H1 (cell line): ENCODE data around the gene ABCF2. TPM values are rescaled to one million over a fixed set of nuclear protein-coding genes. Genes with fewer than 3 reads are reported as not detected.

ENCODE experiments used
- CTCF ChIA-PET: fragments of 300-600 bp; sonication (Branson Sonifier 250); formaldehyde crosslinking; loops from one replicate; lab custom pipeline; 2021; ENCODE audit not compliant: partially characterized antibody; lab: Charles Lee
- POLR2A ChIA-PET: fragments of 300-600 bp; sonication (Branson Sonifier 250); formaldehyde crosslinking; loops from one replicate; lab custom pipeline; 2021; ENCODE audit warnings: inconsistent platforms; ENCODE audit not compliant: partially characterized antibody; lab: Charles Lee
- DNase-seq, 2 experiments: peaks; one replicate each; pipeline versions ENCODE4 v3.0.0 to v3.0.0-alpha.2; 2010 to 2022; ENCODE audit warnings: low spot score in 2 of 2, low read depth in 1 of 2, mixed read lengths in 1 of 2
- FAIRE-seq: peaks from 2 replicates; lab custom pipeline; 2011; peaks lifted over from hg19 to GRCh38; lab: Jason Lieb, UNC
- H2AFZ ChIP-seq: 2 replicates; pipeline ENCODE4 v1.8.1; 2012; ENCODE audit warnings: low read length, inconsistent platforms
- H2AK5ac ChIP-seq: 2 replicates; pipeline ENCODE4 v1.6.1; 2013; ENCODE audit warnings: low read depth, low read length
- H2BK120ac ChIP-seq: replicated peaks from 2 replicates; pipeline ENCODE3; 2013; ENCODE audit warnings: low read depth, low read length, inconsistent platforms
- H2BK12ac ChIP-seq: 2 replicates; pipeline ENCODE4 v1.6.1; 2013; ENCODE audit warnings: low read depth, low read length
- H2BK15ac ChIP-seq: 2 replicates; pipeline ENCODE4 v1.6.1; 2013; ENCODE audit warnings: low read length
- H2BK20ac ChIP-seq: 2 replicates; pipeline ENCODE4 v1.6.1; 2013; ENCODE audit warnings: low read length
- H2BK5ac ChIP-seq: 2 replicates; pipeline ENCODE4 v1.6.1; 2013; ENCODE audit warnings: low read depth, low read length
- H3K14ac ChIP-seq: 2 replicates; pipeline ENCODE4 v1.6.1; 2013; ENCODE audit warnings: inconsistent platforms; ENCODE audit not compliant: insufficient read length
- H3K18ac ChIP-seq: 2 replicates; pipeline ENCODE4 v1.6.1; 2013; ENCODE audit warnings: low read length; ENCODE audit errors: extremely low read depth
- H3K23ac ChIP-seq: 2 replicates; pipeline ENCODE4 v1.6.1; 2013; ENCODE audit warnings: inconsistent platforms; ENCODE audit not compliant: insufficient read length
- H3K23me2 ChIP-seq: 2 replicates; pipeline ENCODE4 v1.6.1; 2013; ENCODE audit warnings: low read depth, low read length
- H3K27ac ChIP-seq: 2 replicates; pipeline ENCODE4 v1.6.1; 2011; ENCODE audit warnings: low read depth, low read length, inconsistent platforms
- H3K27me3 ChIP-seq, 4 experiments: replicated peaks in 1 of 4; 1 replicate in 1 of 4; 2 replicates in 3 of 4; pipeline versions ENCODE4 v1.6.1 to v1.8.1; 2011 to 2013; ENCODE audit warnings: low read length in 3 of 4, mild to moderate bottlenecking in 3 of 4, inconsistent platforms in 2 of 4, mixed read lengths in 2 of 4, moderate library complexity in 1 of 4; ENCODE audit not compliant: control insufficient read depth in 3 of 4, insufficient read depth in 3 of 4; ENCODE audit errors: extremely low read depth in 1 of 4
- H3K36me3 ChIP-seq, 4 experiments: 2 replicates each; pipeline versions ENCODE4 v1.6.1 to v1.8.1; 2011 to 2013; ENCODE audit warnings: mild to moderate bottlenecking in 4 of 4, low read length in 3 of 4, moderate library complexity in 2 of 4, control low read depth in 1 of 4, inconsistent platforms in 1 of 4; ENCODE audit not compliant: insufficient read depth in 4 of 4, control insufficient read depth in 2 of 4
- H3K4ac ChIP-seq: replicated peaks from 2 replicates; pipeline ENCODE3; 2013; ENCODE audit warnings: low read length, low read depth, mixed read lengths, inconsistent platforms; ENCODE audit not compliant: insufficient read length
- H3K4me1 ChIP-seq, 4 experiments: replicated peaks in 1 of 4; 1 replicate in 1 of 4; 2 replicates in 3 of 4; pipeline versions ENCODE4 v1.6.1 to v1.8.1; 2011 to 2013; ENCODE audit warnings: low read length in 3 of 4, inconsistent platforms in 2 of 4, mixed read lengths in 1 of 4; ENCODE audit not compliant: insufficient read depth in 4 of 4, control insufficient read depth in 3 of 4
- H3K4me2 ChIP-seq, 2 experiments: 2 replicates each; pipeline versions ENCODE4 v1.6.1 to v1.8.1; 2011 to 2013; ENCODE audit warnings: low read depth in 2 of 2, low read length in 2 of 2, control low read depth in 1 of 2, inconsistent platforms in 1 of 2, mild to moderate bottlenecking in 1 of 2; ENCODE audit not compliant: insufficient read depth in 1 of 2
- H3K4me3 ChIP-seq, 4 experiments: fragments of 200-600, 300-600 bp in 1 of 4; sonication (generic), shearing (Covaris generic), sonication (Bioruptor Twin) in 1 of 4; 2 replicates each; pipeline versions ENCODE4 v1.5.1 to v1.8.1; 2011 to 2016; ENCODE audit warnings: low read length in 4 of 4, low read depth in 3 of 4, control low read depth in 2 of 4, inconsistent platforms in 2 of 4, mild to moderate bottlenecking in 2 of 4, mixed read lengths in 1 of 4, moderate library complexity in 1 of 4; ENCODE audit not compliant: insufficient read depth in 2 of 4; ENCODE audit errors: extremely low read depth in 1 of 4
- H3K56ac ChIP-seq: replicated peaks from 2 replicates; pipeline ENCODE3; 2013; ENCODE audit warnings: low read depth, mild to moderate bottlenecking, mixed read lengths, low read length, inconsistent platforms; ENCODE audit not compliant: insufficient read length
- H3K79me1 ChIP-seq: 2 replicates; pipeline ENCODE4 v1.6.1; 2013; ENCODE audit warnings: low read depth, low read length, control low read depth
- H3K79me2 ChIP-seq, 2 experiments: 2 replicates each; pipeline versions ENCODE4 v1.6.1 to v1.8.1; 2012 to 2013; ENCODE audit warnings: low read length in 2 of 2, mild to moderate bottlenecking in 2 of 2, inconsistent platforms in 1 of 2; ENCODE audit not compliant: insufficient read depth in 2 of 2, control insufficient read depth in 1 of 2
- H3K9ac ChIP-seq, 4 experiments: replicated peaks in 1 of 4; 1 replicate in 1 of 4; 2 replicates in 3 of 4; pipeline versions ENCODE4 v1.6.1 to v1.8.1; 2011 to 2013; ENCODE audit warnings: low read depth in 3 of 4, low read length in 3 of 4, control low read depth in 2 of 4, mild to moderate bottlenecking in 2 of 4, moderate library complexity in 2 of 4, inconsistent platforms in 1 of 4; ENCODE audit errors: extremely low read depth in 1 of 4
- H3K9me3 ChIP-seq, 2 experiments: 2 replicates each; pipeline versions ENCODE4 v1.6.1 to v1.8.1; 2012 to 2013; ENCODE audit warnings: mild to moderate bottlenecking in 2 of 2, moderate library complexity in 2 of 2, control low read depth in 1 of 2, inconsistent platforms in 1 of 2, low read depth in 1 of 2, low read length in 1 of 2, mixed read lengths in 1 of 2; ENCODE audit not compliant: insufficient read depth in 2 of 2
- H4K20me1 ChIP-seq, 2 experiments: replicated peaks in 1 of 2; 2 replicates each; pipeline versions ENCODE3 to v1.8.1; 2011 to 2013; ENCODE audit warnings: inconsistent platforms in 2 of 2, low read length in 2 of 2, mild to moderate bottlenecking in 1 of 2; ENCODE audit not compliant: insufficient read depth in 2 of 2, control insufficient read depth in 1 of 2
- H4K5ac ChIP-seq: 2 replicates; pipeline ENCODE4 v1.6.1; 2013; ENCODE audit warnings: low read length, low read depth, mixed read lengths, inconsistent platforms; ENCODE audit not compliant: insufficient read length
- H4K8ac ChIP-seq: 2 replicates; pipeline ENCODE4 v1.8.0; 2013; ENCODE audit warnings: mild to moderate bottlenecking, moderate library complexity, low read length, inconsistent platforms; ENCODE audit not compliant: insufficient read depth; ENCODE audit errors: extremely low read depth
- H4K91ac ChIP-seq: replicated peaks from 2 replicates; pipeline ENCODE3; 2013; ENCODE audit warnings: low read length, mixed read lengths, inconsistent platforms; ENCODE audit not compliant: insufficient read length
- BCL11A ChIP-seq, 2 experiments: IDR thresholded peaks; one replicate each; pipeline ENCODE4 v1.6.1; 2011; ENCODE audit warnings: low read depth in 2 of 2, low read length in 2 of 2, mild to moderate bottlenecking in 2 of 2
- CEBPB ChIP-seq: IDR thresholded peaks from 2 replicates; pipeline ENCODE4 v1.6.1; 2012; ENCODE audit warnings: low read depth, low read length
- CHD1 ChIP-seq: IDR thresholded peaks from 2 replicates; pipeline ENCODE4 v1.6.1; 2012; ENCODE audit warnings: low read depth, low read length, improper control_type of control experiment
- GTF2F1 ChIP-seq: IDR thresholded peaks from 2 replicates; pipeline ENCODE4 v1.6.1; 2012; ENCODE audit warnings: low read depth, low read length, improper control_type of control experiment, borderline replicate concordance
- JUN ChIP-seq: IDR thresholded peaks from 2 replicates; pipeline ENCODE4 v1.6.1; 2011; ENCODE audit warnings: low read depth, mild to moderate bottlenecking, improper control_type of control experiment, low read length
- RFX5 ChIP-seq: IDR thresholded peaks from 2 replicates; pipeline ENCODE4 v1.6.1; 2011; ENCODE audit warnings: low read depth, low read length, improper control_type of control experiment, borderline replicate concordance
- TAF1 ChIP-seq: IDR thresholded peaks from 2 replicates; pipeline ENCODE4 v1.6.1; 2011; ENCODE audit warnings: mild to moderate bottlenecking, low read depth, low read length
- WGBS, 2 experiments: shearing (Covaris generic) in 1 of 2; methylation state at CpG; one replicate each; pipeline versions ENCODE4 v1.1.6 to v1.1.7; 2013 to 2015; ENCODE audit warnings: low lambda C conversion rate in 2 of 2, mixed read lengths in 2 of 2, inconsistent platforms in 1 of 2, low coverage in 1 of 2, missing lambda C conversion rate in 1 of 2; ENCODE audit not compliant: insufficient replicate concordance in 2 of 2, insufficient coverage in 1 of 2, insufficient read length in 1 of 2; ENCODE audit errors: extremely low coverage in 1 of 2, missing lambda C conversion rate in 1 of 2; 5-methylcytosine and 5-hydroxymethylcytosine counted together
- polyA plus RNA-seq, 7 experiments: library from polyadenylated mRNA; depleted of rRNA in 3 of 7; stranded (reverse) in 5 of 7; unstranded in 2 of 7; fragments of >200 nt in 5 of 7; fragments of 200-250 nt in 2 of 7; gene quantifications; 1 replicate in 5 of 7; 2 replicates in 1 of 7; 4 replicates in 1 of 7; pipeline versions ENCODE4 v1.2.1 to v1.2.3, GENCODE V29; 2011 to 2013; ENCODE audit warnings: missing spikeins in 2 of 7, mixed read lengths in 2 of 7
- total RNA-seq: library from RNA; stranded (reverse); fragmentation: NEBNext Ultra II Directional; extraction: Animal tissue kit (Norgen Biotek cat#: 25700); gene quantifications from 2 replicates; pipeline ENCODE4 v1.2.1, GENCODE V29; 2021
- TF ChIP-seq, protein P1 (sequence below): IDR thresholded peaks from 2 replicates; pipeline ENCODE4 v1.6.1; 2011; ENCODE audit warnings: low read depth, mild to moderate bottlenecking, low read length; ENCODE audit not compliant: insufficient read depth
- TF ChIP-seq, protein P2 (sequence below), 3 experiments: IDR thresholded peaks; 1 replicate in 2 of 3; 2 replicates in 1 of 3; pipeline versions ENCODE4 v1.5.1 to v1.6.1; 2011; ENCODE audit warnings: low read length in 3 of 3, mild to moderate bottlenecking in 3 of 3, inconsistent platforms in 2 of 3, low read depth in 1 of 3, moderate library complexity in 1 of 3; ENCODE audit not compliant: insufficient read depth in 1 of 3; ENCODE audit errors: control extremely low read depth in 1 of 3

The ABCF2 gene
- total and polyA plus RNA-seq, 2 of the 8 experiments (the other 6 are each of a cell fraction or from before 2014, with no cell fraction given): 28.0 to 55.0 TPM

DNA sequence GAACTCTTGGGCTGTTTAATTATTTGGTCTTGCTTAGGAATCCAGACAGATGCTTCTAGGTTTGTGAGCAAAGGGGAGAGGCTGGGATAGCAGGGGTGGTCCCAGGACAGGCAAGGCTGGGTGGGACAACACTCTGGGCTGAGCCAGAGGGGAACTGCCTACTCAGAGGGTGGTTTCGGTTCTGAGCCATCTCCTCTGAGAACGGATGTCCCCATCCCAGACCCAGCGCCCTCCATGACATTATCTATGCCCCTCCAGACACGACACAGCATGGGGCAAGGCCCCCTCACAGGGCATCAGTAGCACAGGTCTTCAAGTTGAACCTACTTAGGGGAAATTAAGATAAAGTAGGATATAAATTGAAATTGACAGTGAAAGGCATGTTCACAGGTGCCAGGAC, 47.1 kb downstream of the ABCF2 start:
- H3K79me1 ChIP-seq: no peaks in the 10 kb centered on the region
- no peak overlapping the region for H3K14ac ChIP-seq
- no peaks in the 10 kb centered on the region for H3K79me2 ChIP-seq
- H3K4me3 ChIP-seq: no peak overlapping the region
- DNase-seq (no peak), FAIRE-seq (no peak)
- H3K18ac ChIP-seq: no peak overlapping the region
- H3K27me3 ChIP-seq: peaks cover 0 to 13% (median 8%) of the 10 kb centered on the region in 4 experiments; a peak in 6 of 7 replicates
- H4K91ac ChIP-seq: no peak overlapping the region
- CTCF ChIA-PET: interaction anchor here (1.2 to 7.4 kb wide), 7 partner anchors 8 to 168 kb away, joined by 3 to 52 read pairs (median 4); no protein-coding TSS in a partner anchor
- H3K9me3 ChIP-seq: no peaks in the 10 kb centered on the region
- H3K4me2 ChIP-seq: no peak overlapping the region
- H4K20me1 ChIP-seq: peaks cover 0 to 1% of the 10 kb centered on the region in 2 experiments
- H2AK5ac ChIP-seq: no peak overlapping the region
- H2AFZ ChIP-seq: no peak overlapping the region
- H3K4ac ChIP-seq: no peak overlapping the region
- H2BK15ac ChIP-seq: no peak overlapping the region
- no peak overlapping the region; the same call in 1 of the 2 replicates for H4K8ac ChIP-seq
- POLR2A ChIA-PET: interaction anchor here (1.0 kb wide), 1 partner anchor 41 kb away, joined by 3 read pairs; no protein-coding TSS in a partner anchor
- 89% methylated on average over 4 of the region's 4 CpGs; no CpG with 5 or more reads in 1 of the 2 experiments for WGBS, 2 experiments
- no peak overlapping the region for H2BK120ac ChIP-seq
- no peaks in the 10 kb centered on the region for H3K23me2 ChIP-seq
- no peak overlapping the region for H2BK20ac ChIP-seq
- H3K23ac ChIP-seq: no peak overlapping the region
- H3K56ac ChIP-seq: no peak overlapping the region
- no peak overlapping the region for H3K27ac ChIP-seq
- H2BK12ac ChIP-seq: no peak overlapping the region
- no peak overlapping the region for H4K5ac ChIP-seq
- no peak overlapping the region for H2BK5ac ChIP-seq
- H3K9ac ChIP-seq: no peak overlapping the region
- no peaks in the 10 kb centered on the region; a peak in 1 of 7 replicates for H3K4me1 ChIP-seq
- H3K36me3 ChIP-seq: no peaks in the 10 kb centered on the region
- TF ChIP-seq GTF2F1 (no peak), RFX5 (no peak), CHD1 (no peak), JUN (no peak), TAF1 (no peak), CEBPB (no peak), BCL11A (IDR thresholded peaks at IDR 0.05; ENCODE audit: low read depth in 2 of 2, low read length in 2 of 2) (no peak)
- TF ChIP-seq, protein P1, sequence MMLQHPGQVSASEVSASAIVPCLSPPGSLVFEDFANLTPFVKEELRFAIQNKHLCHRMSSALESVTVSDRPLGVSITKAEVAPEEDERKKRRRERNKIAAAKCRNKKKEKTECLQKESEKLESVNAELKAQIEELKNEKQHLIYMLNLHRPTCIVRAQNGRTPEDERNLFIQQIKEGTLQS: no peak
- TF ChIP-seq, protein P2, sequence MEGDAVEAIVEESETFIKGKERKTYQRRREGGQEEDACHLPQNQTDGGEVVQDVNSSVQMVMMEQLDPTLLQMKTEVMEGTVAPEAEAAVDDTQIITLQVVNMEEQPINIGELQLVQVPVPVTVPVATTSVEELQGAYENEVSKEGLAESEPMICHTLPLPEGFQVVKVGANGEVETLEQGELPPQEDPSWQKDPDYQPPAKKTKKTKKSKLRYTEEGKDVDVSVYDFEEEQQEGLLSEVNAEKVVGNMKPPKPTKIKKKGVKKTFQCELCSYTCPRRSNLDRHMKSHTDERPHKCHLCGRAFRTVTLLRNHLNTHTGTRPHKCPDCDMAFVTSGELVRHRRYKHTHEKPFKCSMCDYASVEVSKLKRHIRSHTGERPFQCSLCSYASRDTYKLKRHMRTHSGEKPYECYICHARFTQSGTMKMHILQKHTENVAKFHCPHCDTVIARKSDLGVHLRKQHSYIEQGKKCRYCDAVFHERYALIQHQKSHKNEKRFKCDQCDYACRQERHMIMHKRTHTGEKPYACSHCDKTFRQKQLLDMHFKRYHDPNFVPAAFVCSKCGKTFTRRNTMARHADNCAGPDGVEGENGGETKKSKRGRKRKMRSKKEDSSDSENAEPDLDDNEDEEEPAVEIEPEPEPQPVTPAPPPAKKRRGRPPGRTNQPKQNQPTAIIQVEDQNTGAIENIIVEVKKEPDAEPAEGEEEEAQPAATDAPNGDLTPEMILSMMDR (IDR thresholded peaks at IDR 0.05; ENCODE audit: control extremely low read depth in 1 of 3, insufficient read depth in 1 of 3, low read depth in 1 of 3, low read length in 3 of 3): no peak
